IPS-NIHi7 (cell line): ENCODE measurements around the gene ABLIM2.
A peak's percentile ranks its signal among the peaks of the same experiment; 100 is the strongest.
"Not testable (repeated sequence)": the region's sequence is repeated elsewhere in the genome, so short reads cannot be mapped to it uniquely, and the experiment has no call there.

Experiments
- DNase-seq: peaks from one replicate; pipeline ENCODE4 v3.0.0; 2012; ENCODE audit warnings: mixed read lengths; ENCODE audit errors: extremely low spot score

Gene ABLIM2

GRCh38 chr4:7939377-7940108 is 219.1 kb downstream of the ABLIM2 start, which contains the start of gene AFAP1:
TSS of gene AFAP1 (minus strand) at chr4:7939861. CDS start at chr4:7872078, 67,783 bp downstream.
- peak; percentile 99 for DNase-seq

GRCh38 chr4:7938609-7939376 is 219.8 kb downstream of the ABLIM2 start:
- peak; percentile 67 for DNase-seq

GRCh38 chr4:7938266-7938608 is 220.4 kb downstream of the ABLIM2 start:
- DNase-seq, result no peak

- DNase-seq, result no peak
These were observed 221.6 kb downstream of the ABLIM2 start for GRCh38 chr4:7937006-7937405.

GRCh38 chr4:7933651-7934510 is 224.7 kb downstream of the ABLIM2 start:
- DNase-seq, result no peak

GRCh38 chr4:7932287-7932686 is 226.3 kb downstream of the ABLIM2 start:
- no peak for DNase-seq

- DNase-seq, result peak; percentile 77
These were observed 229.3 kb downstream of the ABLIM2 start for GRCh38 chr4:7929118-7929951.

- DNase-seq, result no peak
These were observed 229.9 kb downstream of the ABLIM2 start for GRCh38 chr4:7928711-7929110.

- no peak for DNase-seq
These were observed 231.8 kb downstream of the ABLIM2 start for GRCh38 chr4:7926822-7927221.

- DNase-seq, result no peak
These were observed 234.0 kb downstream of the ABLIM2 start for GRCh38 chr4:7924570-7924969.

- no peak for DNase-seq
These were observed 234.4 kb downstream of the ABLIM2 start for GRCh38 chr4:7924163-7924562.

GRCh38 chr4:7922466-7922865 is 236.1 kb downstream of the ABLIM2 start:
- DNase-seq, result no peak

- DNase-seq, result no peak
These were observed 239.6 kb downstream of the ABLIM2 start for GRCh38 chr4:7918981-7919380.

- DNase-seq, result not testable (repeated sequence)
These were observed 240.4 kb downstream of the ABLIM2 start for GRCh38 chr4:7918187-7918586.

GRCh38 chr4:7917669-7918068 is 240.9 kb downstream of the ABLIM2 start:
- DNase-seq, result no peak

- DNase-seq, result no peak
These were observed 242.8 kb downstream of the ABLIM2 start for GRCh38 chr4:7915875-7916242.
